ENCODE data around the gene SLC12A8.
A peak's percentile ranks its signal among the peaks of the same experiment; 100 is the strongest.

Gene SLC12A8

GRCh38 chr3:125054062-125054448, 158.5 kb downstream of the SLC12A8 start:
- no peak for DNase-seq (ENCODE audit: low read depth)

- no peak for DNase-seq (ENCODE audit: low read depth)
Measured at GRCh38 chr3:125053304-125053699, 159.2 kb downstream of the SLC12A8 start.

- no peak for DNase-seq (ENCODE audit: low read depth)
Measured at GRCh38 chr3:125052624-125053303, 159.8 kb downstream of the SLC12A8 start.

GRCh38 chr3:125051715-125052581, 160.6 kb downstream of the SLC12A8 start:
- peak; percentile 58 for DNase-seq (ENCODE audit: low read depth)

GRCh38 chr3:125051205-125051604, 161.3 kb downstream of the SLC12A8 start:
- no peak for DNase-seq (ENCODE audit: low read depth)

- no peak for DNase-seq (ENCODE audit: low read depth)
Measured at GRCh38 chr3:125050488-125051090, 162.0 kb downstream of the SLC12A8 start.

GRCh38 chr3:125048282-125048681, 164.3 kb downstream of the SLC12A8 start:
- no peak for DNase-seq (ENCODE audit: low read depth)

- DNase-seq (ENCODE audit: low read depth), result no peak
Measured at GRCh38 chr3:125045965-125046364, 166.6 kb downstream of the SLC12A8 start.

- DNase-seq (ENCODE audit: low read depth), result no peak
Measured at GRCh38 chr3:125045194-125045593, 167.4 kb downstream of the SLC12A8 start.

- no peak for DNase-seq (ENCODE audit: low read depth)
Measured at GRCh38 chr3:125043599-125044151, 168.9 kb downstream of the SLC12A8 start.

GRCh38 chr3:125042725-125043406, 169.7 kb downstream of the SLC12A8 start:
- DNase-seq (ENCODE audit: low read depth), result no peak

- no peak for DNase-seq (ENCODE audit: low read depth)
Measured at GRCh38 chr3:125039131-125040100, 173.1 kb downstream of the SLC12A8 start.

- DNase-seq (ENCODE audit: low read depth), result no peak
Measured at GRCh38 chr3:125037498-125038150, 174.9 kb downstream of the SLC12A8 start.

GRCh38 chr3:125035217-125035616, 177.3 kb downstream of the SLC12A8 start:
- no peak for DNase-seq (ENCODE audit: low read depth)

GRCh38 chr3:125033616-125034015, 178.9 kb downstream of the SLC12A8 start:
- DNase-seq (ENCODE audit: low read depth), result no peak

GRCh38 chr3:125033135-125033534, 179.4 kb downstream of the SLC12A8 start:
- DNase-seq (ENCODE audit: low read depth), result no peak

- DNase-seq (ENCODE audit: low read depth), result no peak
Measured at GRCh38 chr3:125032683-125033082, 179.9 kb downstream of the SLC12A8 start.
